AG10803 (cell line): Measurements from ENCODE around the gene GPR161.

Experiments
- DNase-seq: peaks from one replicate; pipeline ENCODE4 v3.0.0; 2010; ENCODE audit warnings: low read depth
- H3K4me3 ChIP-seq: 2 replicates; pipeline ENCODE4 v1.5.1; 2011; ENCODE audit warnings: mild to moderate bottlenecking, low read length, control low read depth
- TF ChIP-seq, protein P1 (sequence below): conservative IDR thresholded peaks from 2 replicates; pipeline ENCODE4 v1.5.1; 2011; ENCODE audit warnings: mild to moderate bottlenecking, low read length, control low read depth, inconsistent platforms

The GPR161 gene

DNA sequence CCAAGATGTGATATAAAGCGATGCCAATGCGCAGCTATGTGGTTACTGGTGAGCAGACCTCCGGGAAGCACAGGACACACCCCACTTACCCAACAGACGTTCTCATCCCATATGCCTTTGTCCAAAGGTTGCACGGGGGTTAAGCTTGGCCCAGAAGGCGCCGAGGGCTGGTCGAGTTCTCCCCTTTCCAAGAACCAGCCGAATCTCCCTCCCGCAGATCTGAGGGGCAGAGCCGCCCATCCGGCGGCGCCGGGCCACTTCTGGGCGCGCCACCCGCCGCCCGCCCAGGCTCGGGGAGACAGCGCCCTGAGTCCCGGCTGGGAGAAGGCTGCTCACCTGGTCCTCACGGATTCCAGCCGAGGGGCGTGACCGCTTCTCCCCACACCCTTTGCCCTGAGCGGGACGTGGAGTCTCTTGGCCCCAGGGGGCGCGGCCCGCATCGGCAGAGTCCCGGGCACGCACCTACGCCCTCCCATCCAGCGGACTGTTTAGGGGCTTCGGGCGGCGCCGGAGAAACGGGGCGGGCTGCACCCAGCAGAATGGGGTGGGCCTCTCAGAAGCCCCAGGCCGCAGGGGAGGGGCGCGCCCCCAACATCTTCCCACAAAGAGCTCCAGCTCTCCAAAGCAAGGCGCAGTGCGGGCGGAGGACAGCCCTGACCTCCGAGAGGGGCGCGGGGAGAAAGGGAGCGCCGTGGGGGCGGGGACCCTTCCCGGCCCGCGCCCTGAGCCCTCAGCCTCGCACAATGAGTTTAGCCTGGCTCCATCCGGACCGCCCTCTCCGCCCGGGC lies 615 bp downstream of the GPR161 start:
- DNase-seq, result peak; percentile 25
- peak overlapping the region; percentile 75 for H3K4me3 ChIP-seq
- TF ChIP-seq, protein P1, sequence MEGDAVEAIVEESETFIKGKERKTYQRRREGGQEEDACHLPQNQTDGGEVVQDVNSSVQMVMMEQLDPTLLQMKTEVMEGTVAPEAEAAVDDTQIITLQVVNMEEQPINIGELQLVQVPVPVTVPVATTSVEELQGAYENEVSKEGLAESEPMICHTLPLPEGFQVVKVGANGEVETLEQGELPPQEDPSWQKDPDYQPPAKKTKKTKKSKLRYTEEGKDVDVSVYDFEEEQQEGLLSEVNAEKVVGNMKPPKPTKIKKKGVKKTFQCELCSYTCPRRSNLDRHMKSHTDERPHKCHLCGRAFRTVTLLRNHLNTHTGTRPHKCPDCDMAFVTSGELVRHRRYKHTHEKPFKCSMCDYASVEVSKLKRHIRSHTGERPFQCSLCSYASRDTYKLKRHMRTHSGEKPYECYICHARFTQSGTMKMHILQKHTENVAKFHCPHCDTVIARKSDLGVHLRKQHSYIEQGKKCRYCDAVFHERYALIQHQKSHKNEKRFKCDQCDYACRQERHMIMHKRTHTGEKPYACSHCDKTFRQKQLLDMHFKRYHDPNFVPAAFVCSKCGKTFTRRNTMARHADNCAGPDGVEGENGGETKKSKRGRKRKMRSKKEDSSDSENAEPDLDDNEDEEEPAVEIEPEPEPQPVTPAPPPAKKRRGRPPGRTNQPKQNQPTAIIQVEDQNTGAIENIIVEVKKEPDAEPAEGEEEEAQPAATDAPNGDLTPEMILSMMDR, result no peak

DNA sequence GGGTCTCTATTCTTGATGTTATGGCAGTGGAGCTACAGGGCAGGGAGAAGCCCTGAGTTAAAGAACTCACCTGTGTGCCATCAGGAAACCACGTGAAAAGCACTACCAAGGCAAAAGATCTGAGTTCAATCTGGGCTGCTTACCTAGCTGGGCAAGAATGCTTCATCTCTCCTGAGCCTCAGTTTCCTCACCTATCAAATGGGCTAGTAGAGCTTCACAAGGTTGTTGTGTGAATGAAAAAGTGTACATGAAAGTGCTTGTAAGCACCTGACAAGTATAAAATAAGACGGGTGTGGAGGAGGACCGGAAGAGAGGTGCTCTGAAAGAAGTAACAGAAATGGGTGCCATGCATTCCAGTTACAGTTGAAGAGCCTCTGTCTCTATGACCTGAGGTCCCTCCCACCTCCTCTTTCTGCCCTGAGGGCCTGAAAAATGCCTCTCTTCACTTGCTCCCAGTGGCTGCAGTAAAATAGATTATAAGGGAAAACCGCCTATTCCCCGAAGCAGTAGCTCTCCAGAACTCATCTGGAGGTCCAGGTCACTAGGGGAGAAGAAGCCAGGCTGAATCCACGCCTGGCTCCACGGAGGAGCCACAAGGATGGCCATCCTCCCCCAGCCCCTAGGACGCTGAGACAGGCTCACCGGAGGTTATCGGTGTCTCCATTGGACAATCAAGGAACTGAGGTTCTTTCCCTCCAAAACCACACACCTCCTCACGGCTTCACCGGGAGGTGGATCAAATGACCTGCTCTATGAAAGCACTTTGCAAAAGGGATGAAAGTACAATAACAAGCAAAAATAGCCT lies 1.4 kb downstream of the GPR161 start:
- TF ChIP-seq, protein P1, result no peak
- peak overlapping the region; percentile 75 for H3K4me3 ChIP-seq
- DNase-seq, result no peak

DNA sequence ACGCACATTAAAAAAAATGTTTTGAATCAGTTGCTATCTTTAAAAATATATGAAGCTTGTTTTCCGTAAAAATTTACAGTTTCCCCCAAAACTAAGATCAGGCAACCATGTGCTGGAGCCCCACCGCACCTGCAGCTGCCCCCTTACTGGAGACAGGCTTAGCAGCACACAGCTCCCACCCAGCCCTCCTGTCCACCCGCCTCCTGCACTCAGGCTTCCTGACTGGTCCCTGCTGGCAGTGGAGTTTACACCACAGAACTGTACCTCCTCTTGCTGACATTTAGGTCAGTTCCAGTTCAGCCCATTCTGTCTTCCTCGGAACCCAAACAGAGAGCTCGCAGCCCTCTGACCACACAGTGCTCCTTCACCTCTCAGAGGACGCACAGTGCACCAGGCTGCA lies 2.1 kb downstream of the GPR161 start:
- TF ChIP-seq, protein P1, result no peak
- no peak overlapping the region for H3K4me3 ChIP-seq
- DNase-seq, result no peak

DNA sequence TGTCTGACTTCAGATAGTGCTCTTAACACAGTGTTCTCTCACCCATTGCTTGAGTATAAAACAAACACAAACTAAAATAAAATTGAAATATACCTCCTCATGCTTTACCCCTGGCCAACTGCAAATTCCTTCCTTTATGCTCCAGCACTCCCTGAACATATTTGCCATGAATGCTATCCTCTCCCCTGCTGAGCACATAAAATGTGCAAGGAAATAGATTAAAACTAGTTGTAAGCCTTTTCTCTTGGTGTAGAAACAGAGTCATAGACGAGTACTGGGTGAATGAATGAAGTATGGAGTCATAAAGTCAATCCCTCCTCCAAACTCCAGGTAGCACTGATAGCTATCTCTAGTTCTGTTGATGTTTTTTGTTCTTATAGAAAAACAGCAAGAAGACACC lies 2.6 kb downstream of the GPR161 start:
- H3K4me3 ChIP-seq, result no peak overlapping the region
- TF ChIP-seq, protein P1, result no peak
- DNase-seq, result no peak

DNA sequence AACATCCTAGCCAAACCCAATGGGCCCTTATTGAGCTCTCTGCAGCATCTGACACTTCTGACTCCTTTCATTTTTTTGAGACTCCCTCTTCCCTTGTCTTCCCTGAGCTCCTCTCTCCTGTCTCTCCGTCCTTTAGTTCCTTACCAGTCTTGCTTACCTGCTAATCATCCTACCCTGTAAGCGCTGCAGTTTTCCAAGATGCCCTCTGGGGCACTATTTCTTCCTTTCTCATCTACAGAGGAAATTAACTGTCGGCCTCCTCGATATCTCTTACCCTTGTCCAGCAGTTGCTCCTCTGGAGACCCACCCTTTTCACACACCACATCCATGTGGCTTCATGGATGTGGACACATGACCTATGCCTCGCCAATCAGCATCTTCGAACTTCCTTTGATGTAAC lies 6.8 kb downstream of the GPR161 start:
- no peak overlapping the region for H3K4me3 ChIP-seq
- TF ChIP-seq, protein P1, result no peak
- no peak for DNase-seq

DNA sequence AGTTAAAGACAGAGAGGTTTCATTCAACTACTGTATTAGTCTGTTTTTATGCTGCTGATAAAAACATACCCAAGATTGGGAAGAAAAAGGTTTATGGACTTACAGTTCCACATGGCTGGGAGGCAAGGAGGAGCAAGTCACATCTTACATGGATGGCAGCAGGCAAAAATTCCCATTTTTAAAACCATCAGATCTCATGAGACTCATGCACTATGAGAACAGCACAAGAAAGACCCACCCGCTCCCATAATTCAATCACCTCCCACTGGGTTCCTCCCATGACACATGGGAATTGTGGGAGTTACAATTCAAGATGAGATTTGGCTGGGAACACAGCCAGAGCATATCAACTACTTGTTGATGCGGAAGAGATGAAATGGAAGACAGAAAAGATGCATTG lies 9.2 kb downstream of the GPR161 start:
- TF ChIP-seq, protein P1, result no peak
- H3K4me3 ChIP-seq, result no peak overlapping the region
- no peak for DNase-seq
